ENCODE results near the gene CMTM4.

The CMTM4 gene

DNA sequence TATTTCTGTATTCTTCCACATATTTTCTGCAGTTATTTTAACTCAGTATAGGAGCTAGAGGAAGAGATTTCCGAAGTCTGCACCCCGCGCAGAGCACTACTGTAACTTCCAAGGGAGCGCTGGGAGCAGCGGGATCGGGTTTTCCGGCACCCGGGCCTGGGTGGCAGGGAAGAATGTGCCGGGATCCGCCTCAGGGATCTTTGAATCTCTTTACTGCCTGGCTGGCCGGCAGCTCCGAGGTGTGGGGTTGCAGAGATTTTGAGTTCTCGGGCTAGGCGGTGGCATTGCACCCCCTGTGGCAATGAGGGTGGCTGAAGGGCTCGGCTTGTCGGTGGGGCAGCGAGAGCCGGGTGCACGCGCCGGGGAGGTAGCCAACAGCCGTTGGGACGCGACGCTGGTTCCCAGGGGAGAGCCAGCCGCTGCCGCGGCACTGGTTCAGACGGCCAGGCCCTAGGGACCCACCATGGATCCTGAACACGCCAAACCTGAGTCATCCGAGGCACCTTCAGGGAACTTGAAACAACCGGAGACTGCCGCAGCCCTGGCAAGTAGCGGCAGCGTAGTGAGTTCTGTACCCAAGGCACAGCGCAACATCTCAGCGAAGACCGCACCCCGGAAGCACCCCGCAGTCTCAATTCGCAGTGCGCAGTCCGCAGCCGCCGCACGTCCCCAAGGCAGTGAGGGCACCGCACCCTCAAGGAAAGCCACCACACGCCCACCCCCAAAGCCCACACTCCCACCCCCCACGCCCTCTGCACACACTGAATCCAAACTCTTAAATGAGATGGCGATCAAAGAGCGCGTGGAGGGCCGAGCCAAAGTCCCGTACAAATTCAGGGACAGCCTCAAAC is 130.3 kb downstream of the CMTM4 start, which contains the start of gene CMTM1:
CMTM1 (plus strand) TSS at position 389 of the 851 bp plus-strand sequence; CDS start at position 464, 75 bp downstream.
- no peak for DNase-seq (ENCODE audit: low read depth)
